NCI-H1105 (cell line): ENCODE data around the gene CORO2B.
"Not testable (repeated sequence)": the region's sequence is repeated elsewhere in the genome, so short reads cannot be mapped to it uniquely, and the experiment has no call there.

Source experiments
- DNase-seq: peaks from one replicate; lab custom pipeline; 2025; lab: John Stamatoyannopoulos, UW

The CORO2B gene

GRCh38 chr15:68730976-68731897 is 152.4 kb downstream of the CORO2B start:
- DNase-seq = no peak

GRCh38 chr15:68732451-68732850 is 153.7 kb downstream of the CORO2B start:
- no peak for DNase-seq

- no peak for DNase-seq
Measured at GRCh38 chr15:68733666-68734065, 154.9 kb downstream of the CORO2B start.

- no peak for DNase-seq
Measured at GRCh38 chr15:68734352-68734751, 155.6 kb downstream of the CORO2B start.

GRCh38 chr15:68734881-68735280 is 156.1 kb downstream of the CORO2B start:
- DNase-seq = no peak

GRCh38 chr15:68735610-68736009 is 156.8 kb downstream of the CORO2B start:
- DNase-seq = no peak

- no peak for DNase-seq
Measured at GRCh38 chr15:68739390-68740080, 160.7 kb downstream of the CORO2B start.

GRCh38 chr15:68743256-68743655 is 164.5 kb downstream of the CORO2B start:
- DNase-seq = no peak

- DNase-seq = no peak
Measured at GRCh38 chr15:68749365-68749764, 170.6 kb downstream of the CORO2B start.

GRCh38 chr15:68749793-68750192 is 171.0 kb downstream of the CORO2B start:
- DNase-seq = no peak

GRCh38 chr15:68751622-68752021 is 172.8 kb downstream of the CORO2B start:
- DNase-seq = no peak

- DNase-seq = no peak
Measured at GRCh38 chr15:68755731-68756130, 176.9 kb downstream of the CORO2B start.

GRCh38 chr15:68759982-68760579 is 181.3 kb downstream of the CORO2B start:
- DNase-seq = not testable (repeated sequence)

GRCh38 chr15:68763063-68763462 is 184.3 kb downstream of the CORO2B start:
- DNase-seq = no peak

- DNase-seq = no peak
Measured at GRCh38 chr15:68764090-68764489, 185.3 kb downstream of the CORO2B start.

GRCh38 chr15:68765602-68766368 is 187.0 kb downstream of the CORO2B start:
- DNase-seq = peak; percentile 29

GRCh38 chr15:68767833-68768232 is 189.0 kb downstream of the CORO2B start:
- DNase-seq = no peak

GRCh38 chr15:68768321-68768720 is 189.5 kb downstream of the CORO2B start:
- DNase-seq = no peak

GRCh38 chr15:68769702-68770101 is 190.9 kb downstream of the CORO2B start:
- DNase-seq = no peak

- DNase-seq = no peak
Measured at GRCh38 chr15:68770216-68770615, 191.4 kb downstream of the CORO2B start.

GRCh38 chr15:68773036-68773435 is 194.2 kb downstream of the CORO2B start:
- no peak for DNase-seq

GRCh38 chr15:68774120-68774519 is 195.3 kb downstream of the CORO2B start:
- DNase-seq = no peak
